Psoas muscle (tissue), 8 donors: ENCODE results near the gene UPK1A. TPM values are rescaled to one million over a fixed set of nuclear protein-coding genes. Genes with fewer than 3 reads are reported as not detected.
A peak's percentile ranks its signal among the peaks of the same experiment; 100 is the strongest.

Experiments
- ATAC-seq, 4 donors: fragments of 200-7000 bp; cut with Tn5 transposase; one replicate each; pipeline ENCODE4 v1.9.1; 2020; ENCODE audit warnings: moderate library complexity in 3 of 4, mild to moderate bottlenecking in 2 of 4
- DNase-seq, 2 donors: peaks; one replicate each; pipeline ENCODE4 v3.0.0-alpha.2; 2020
- H3K27ac ChIP-seq: fragments of 200-600 bp; one replicate; pipeline ENCODE4 v1.8.0; 2022
- H3K27me3 ChIP-seq, 3 donors: fragments of 200-600 bp in 1 of 3; one replicate each; pipeline versions ENCODE4 v1.6.1 to v1.8.0; 2013 to 2022; ENCODE audit warnings: low read length in 2 of 3, mild to moderate bottlenecking in 2 of 3, moderate library complexity in 1 of 3; ENCODE audit not compliant: insufficient read depth in 3 of 3
- H3K36me3 ChIP-seq, 2 donors: fragments of 200-600 bp in 1 of 2; one replicate each; pipeline versions ENCODE4 v1.6.1 to v1.8.0; 2013 to 2022; ENCODE audit warnings: low read depth in 1 of 2, mild to moderate bottlenecking in 1 of 2, moderate library complexity in 1 of 2; ENCODE audit not compliant: insufficient read depth in 1 of 2
- H3K4me1 ChIP-seq: fragments of 200-600 bp; one replicate; pipeline ENCODE4 v1.8.0; 2022
- H3K4me3 ChIP-seq: fragments of 200-600 bp; one replicate; pipeline ENCODE4 v1.8.0; 2022; ENCODE audit warnings: mild to moderate bottlenecking
- H3K9me3 ChIP-seq: fragments of 200-600 bp; one replicate; pipeline ENCODE4 v1.8.0; 2022
- WGBS, 3 donors: extraction: QIAGEN DNeasy Blood & Tissue Kit; methylation state at CpG; one replicate each; pipeline versions ENCODE4 v1.1.6 to v1.1.7; 2013; 5-methylcytosine and 5-hydroxymethylcytosine counted together
- intact Hi-C, 2 donors: fragments of 100-400 bp; cut with DNase I; formaldehyde crosslinking; loops; one replicate each; pipeline versions ENCODE4 v1.11.0 to v1.14.2; 2022
- polyA plus RNA-seq, 3 donors: library from polyadenylated mRNA; stranded (reverse); fragments of 200-250 nt; gene quantifications; one replicate each; pipeline ENCODE4 v1.2.3, GENCODE V29; 2013
- total RNA-seq, 4 donors: library from RNA; stranded (reverse); fragmentation: NEBNext Ultra II Directional in 2 of 4; extraction: Animal tissue kit (Norgen Biotek cat#: 25700) in 2 of 4; gene quantifications; one replicate each; pipeline versions ENCODE4 v1.2.1 to v1.2.4, GENCODE V29; 2021 to 2023
- TF ChIP-seq, protein P1 (sequence below): fragments of 200-600 bp; IDR thresholded peaks from one replicate; pipeline ENCODE4 v1.8.0; 2022; ENCODE audit warnings: antibody characterized with exemption
- donor health status: healthy with polysubstance abuse.
- donor health status: DM: no; HTN: no; CAD: no; lungs with moderate emphysema.
- donor health status: Bipolar disorder and iron deficiency.
- donor health status: healthy.
- donor health status: DM: yes; HTN: yes; CAD: no.
- donor health status: DM: no; HTN: no; CAD: no.
- donor health status: DM: no; HTN: no; CAD: no.
- donor health status: DM: yes; HTN: yes; CAD: no.

The UPK1A gene
- total and polyA plus RNA-seq, 7 donors: 0.17 to 0.31 (median 0.24) TPM; not detected in 4

DNA sequence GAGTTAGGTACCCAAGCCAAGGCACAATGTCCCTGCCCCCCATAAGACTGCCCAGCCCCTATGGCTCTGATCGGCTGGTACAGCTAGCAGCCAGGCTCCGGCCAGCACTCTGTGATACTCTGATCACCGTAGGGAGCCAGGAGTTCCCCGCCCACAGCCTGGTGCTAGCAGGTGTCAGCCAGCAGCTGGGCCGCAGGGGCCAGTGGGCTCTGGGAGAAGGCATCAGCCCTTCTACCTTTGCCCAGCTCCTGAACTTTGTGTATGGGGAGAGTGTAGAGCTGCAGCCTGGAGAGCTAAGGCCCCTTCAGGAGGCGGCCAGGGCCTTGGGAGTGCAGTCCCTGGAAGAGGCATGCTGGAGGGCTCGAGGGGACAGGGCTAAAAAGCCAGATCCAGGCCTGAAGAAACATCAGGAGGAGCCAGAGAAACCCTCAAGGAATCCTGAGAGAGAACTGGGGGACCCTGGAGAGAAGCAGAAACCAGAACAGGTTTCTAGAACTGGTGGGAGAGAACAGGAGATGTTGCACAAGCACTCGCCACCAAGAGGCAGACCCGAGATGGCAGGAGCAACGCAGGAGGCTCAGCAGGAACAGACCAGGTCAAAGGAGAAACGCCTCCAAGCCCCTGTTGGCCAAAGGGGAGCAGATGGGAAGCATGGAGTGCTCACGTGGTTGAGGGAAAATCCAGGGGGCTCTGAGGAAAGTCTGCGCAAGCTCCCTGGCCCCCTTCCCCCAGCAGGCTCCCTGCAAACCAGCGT is 48.5 kb downstream of the UPK1A start:
- Histone ChIP-seq H3K27me3 (no peaks in the 10 kb centered on the region), H3K36me3 (peaks cover 0 to 1% of the 10 kb centered on the region in 2 donors), H3K9me3 (no peaks in the 10 kb centered on the region), H3K4me3 (no peak overlapping the region), H3K27ac (no peak overlapping the region), H3K4me1 (peaks cover 20% of the 10 kb centered on the region)
- DNase-seq (no peak), ATAC-seq (no peak)
- intact Hi-C loops: loop anchor here (5.0 kb wide), 2 partner anchors 67 to 167 kb away; partner anchors contain the start of genes COX6B1 (in 1 of the 2) and TMEM147 (in 1 of the 2)
- TF ChIP-seq, protein P1, sequence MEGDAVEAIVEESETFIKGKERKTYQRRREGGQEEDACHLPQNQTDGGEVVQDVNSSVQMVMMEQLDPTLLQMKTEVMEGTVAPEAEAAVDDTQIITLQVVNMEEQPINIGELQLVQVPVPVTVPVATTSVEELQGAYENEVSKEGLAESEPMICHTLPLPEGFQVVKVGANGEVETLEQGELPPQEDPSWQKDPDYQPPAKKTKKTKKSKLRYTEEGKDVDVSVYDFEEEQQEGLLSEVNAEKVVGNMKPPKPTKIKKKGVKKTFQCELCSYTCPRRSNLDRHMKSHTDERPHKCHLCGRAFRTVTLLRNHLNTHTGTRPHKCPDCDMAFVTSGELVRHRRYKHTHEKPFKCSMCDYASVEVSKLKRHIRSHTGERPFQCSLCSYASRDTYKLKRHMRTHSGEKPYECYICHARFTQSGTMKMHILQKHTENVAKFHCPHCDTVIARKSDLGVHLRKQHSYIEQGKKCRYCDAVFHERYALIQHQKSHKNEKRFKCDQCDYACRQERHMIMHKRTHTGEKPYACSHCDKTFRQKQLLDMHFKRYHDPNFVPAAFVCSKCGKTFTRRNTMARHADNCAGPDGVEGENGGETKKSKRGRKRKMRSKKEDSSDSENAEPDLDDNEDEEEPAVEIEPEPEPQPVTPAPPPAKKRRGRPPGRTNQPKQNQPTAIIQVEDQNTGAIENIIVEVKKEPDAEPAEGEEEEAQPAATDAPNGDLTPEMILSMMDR: no peak
- 72 to 81% (median 72%) methylated on average over 14 of the region's 14 CpGs for WGBS, 3 donors

DNA sequence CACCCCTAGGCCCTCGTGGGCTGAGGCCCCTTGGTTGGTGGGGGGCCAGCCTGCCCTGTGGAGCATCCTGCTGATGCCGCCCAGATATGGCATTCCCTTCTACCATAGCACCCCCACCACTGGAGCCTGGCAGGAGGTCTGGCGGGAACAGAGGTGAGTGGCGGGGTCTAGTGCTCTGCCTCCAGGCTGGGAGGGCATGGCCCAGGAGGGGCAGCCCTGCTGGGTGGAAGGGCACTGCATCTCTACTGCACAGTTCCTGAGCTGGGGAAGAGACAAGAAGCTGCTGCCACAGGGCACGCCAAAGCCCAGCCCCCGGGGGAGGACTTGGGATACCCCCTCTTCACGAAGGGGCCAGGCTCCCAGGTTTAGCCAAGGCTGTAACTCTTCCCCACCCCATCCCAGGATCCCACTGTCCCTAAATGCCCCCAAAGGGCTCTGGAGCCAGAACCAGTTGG is 49.1 kb downstream of the UPK1A start:
- ATAC-seq: no peak
- peak overlapping the region; percentile 94 for H3K27ac ChIP-seq
- DNase-seq: no peak
- intact Hi-C loops: loop anchor here (5.0 kb wide), 2 partner anchors 68 to 168 kb away; partner anchors contain the start of genes COX6B1 (in 1 of the 2) and TMEM147 (in 1 of the 2)
- no peaks in the 10 kb centered on the region for H3K9me3 ChIP-seq
- peaks cover 0 to 7% of the 10 kb centered on the region in 2 donors for H3K36me3 ChIP-seq
- TF ChIP-seq, protein P1: no peak
- H3K4me1 ChIP-seq: peaks cover 23% of the 10 kb centered on the region
- no peaks in the 10 kb centered on the region for H3K27me3 ChIP-seq
- WGBS, 3 donors: 71 to 90% (median 73%) methylated on average over 6 to 7 of the region's 7 CpGs
- peak overlapping the region; percentile 90 for H3K4me3 ChIP-seq

DNA sequence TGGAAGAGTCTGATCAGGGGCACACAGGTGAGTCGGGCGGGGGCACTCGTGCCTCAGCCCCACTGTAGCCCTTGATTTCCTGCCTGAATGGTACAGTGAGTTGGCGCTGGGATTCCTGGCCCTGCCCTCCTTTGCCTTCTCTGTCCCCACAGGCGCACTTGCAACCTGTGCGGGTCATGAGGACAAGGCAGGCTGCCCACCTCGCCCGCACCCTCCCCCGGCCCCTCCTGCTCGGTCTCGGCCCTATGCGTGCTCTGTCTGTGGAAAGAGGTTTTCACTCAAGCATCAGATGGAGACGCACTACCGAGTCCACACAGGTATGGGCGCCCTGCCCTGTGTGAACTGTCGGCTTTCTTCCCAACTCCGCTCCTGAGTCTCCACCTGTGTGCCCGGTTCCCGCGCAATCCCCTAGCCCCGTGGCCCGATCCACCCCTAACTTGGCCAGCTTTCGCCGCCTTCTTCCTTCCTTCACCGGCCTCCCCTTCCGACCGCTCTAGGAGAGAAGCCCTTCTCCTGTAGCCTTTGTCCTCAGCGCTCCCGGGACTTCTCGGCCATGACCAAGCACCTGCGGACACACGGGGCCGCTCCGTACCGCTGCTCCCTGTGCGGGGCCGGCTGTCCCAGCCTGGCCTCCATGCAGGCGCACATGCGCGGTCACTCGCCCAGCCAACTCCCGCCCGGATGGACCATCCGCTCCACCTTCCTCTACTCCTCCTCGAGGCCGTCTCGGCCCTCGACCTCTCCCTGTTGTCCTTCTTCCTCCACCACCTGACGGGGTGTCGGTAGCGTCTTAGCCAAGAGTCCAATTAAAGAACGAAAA is 49.9 kb downstream of the UPK1A start:
- Histone ChIP-seq H3K27me3 (no peaks in the 10 kb centered on the region), H3K9me3 (no peaks in the 10 kb centered on the region), H3K4me3 (peak overlapping the region; percentile 90), H3K36me3 (peaks cover 0 to 13% of the 10 kb centered on the region in 2 donors), H3K4me1 (peaks cover 23% of the 10 kb centered on the region), H3K27ac (peak overlapping the region; percentile 94)
- 2 to 5% (median 4%) methylated on average over 47 to 52 of the region's 52 CpGs for WGBS, 3 donors
- DNase-seq: peak; percentile 69 to 81
- peak; percentile 34 to 60 (median 48) for ATAC-seq
- TF ChIP-seq, protein P1: no peak
- intact Hi-C loops: loop anchor here (2.0 to 5.0 kb wide), 3 partner anchors 21 to 169 kb away; partner anchors contain the start of genes COX6B1 (in 1 of the 2) and TMEM147 (in 1 of the 2)

DNA sequence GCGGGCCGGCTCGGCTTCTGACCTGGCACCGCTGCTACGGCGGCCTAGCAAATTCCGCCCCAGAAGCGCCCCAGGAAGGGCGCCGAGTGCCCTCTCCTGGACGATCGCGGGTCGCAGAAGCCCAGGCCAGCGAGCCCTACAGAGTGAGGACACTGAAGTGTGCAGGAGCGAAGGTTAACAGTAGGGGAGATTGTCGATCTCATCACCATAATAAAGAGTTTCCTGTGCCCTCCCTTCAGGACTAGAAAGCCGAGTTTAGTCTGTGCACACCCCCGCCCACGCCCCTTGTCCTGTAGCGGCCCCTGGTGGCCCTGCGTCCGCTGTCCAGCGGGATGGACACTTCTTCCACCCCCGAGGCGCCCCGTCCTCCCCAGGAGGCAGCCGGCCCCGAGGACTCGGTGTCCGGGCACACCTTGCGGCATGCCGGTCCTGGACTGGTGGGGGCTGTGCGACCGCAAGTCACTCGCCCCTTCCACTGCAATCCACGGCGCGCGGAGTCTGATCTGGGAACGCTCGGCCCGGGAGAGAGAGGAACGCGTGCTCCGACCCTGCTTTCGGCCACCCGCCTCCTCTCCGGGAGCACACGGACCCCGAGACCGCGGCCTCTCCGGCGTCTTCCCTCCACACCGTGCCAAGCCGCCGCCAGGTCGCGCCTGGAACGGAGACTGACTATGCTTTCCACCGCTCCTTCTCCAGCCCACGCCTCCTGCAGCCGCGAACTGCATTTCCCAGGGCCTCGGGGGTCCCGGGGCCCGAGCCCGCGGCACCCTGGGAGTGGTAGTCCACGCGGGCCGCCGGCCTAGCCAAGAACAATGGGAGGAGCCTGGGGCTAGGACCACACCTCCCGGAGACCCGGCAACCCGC is 50.7 kb downstream of the UPK1A start:
- ATAC-seq (peak; percentile 91 to 93 (median 92)), DNase-seq (peak; percentile 90 to 93)
- H3K27ac ChIP-seq: peak overlapping the region; percentile 94
- H3K9me3 ChIP-seq: no peaks in the 10 kb centered on the region
- no peaks in the 10 kb centered on the region for H3K27me3 ChIP-seq
- peaks cover 0 to 22% of the 10 kb centered on the region in 2 donors for H3K36me3 ChIP-seq
- WGBS, 3 donors: 0% methylated on average over 54 to 77 of the region's 77 CpGs
- TF ChIP-seq, protein P1: peak; percentile 90
- intact Hi-C loops: loop anchor here (1.0 to 5.0 kb wide), 5 partner anchors 22 to 170 kb away; partner anchors contain the start of genes COX6B1 (in 1 of the 2) and TMEM147 (in 1 of the 2)
- peaks cover 23% of the 10 kb centered on the region for H3K4me1 ChIP-seq
- peak overlapping the region; percentile 90 for H3K4me3 ChIP-seq
